C4-2B (cell line): ENCODE data around the gene KAZN.

ENCODE experiments used
- CTCF ChIP-seq: fragments of 450-650 bp; conservative IDR thresholded peaks from 2 replicates; pipeline ENCODE4 v1.5.1; 2017; ENCODE audit warnings: mild to moderate bottlenecking
- ZFX ChIP-seq: fragments of 450-650 bp; IDR thresholded peaks from 2 replicates; pipeline ENCODE4 v1.6.1; 2017

- TF ChIP-seq CTCF, result no peak
- TF ChIP-seq ZFX, result no peak
Measured at GRCh38 chr1:14848625-14849024, 250.1 kb downstream of the KAZN start.
